Testis (tissue), 3 donors: ENCODE data around the gene KLHL3. TPM values are rescaled to one million over a fixed set of nuclear protein-coding genes. Genes with fewer than 3 reads are reported as not detected.

ENCODE experiments used
- DNase-seq: peaks from one replicate; pipeline ENCODE4 v3.0.0-alpha.2; 2019
- H3K27ac ChIP-seq, 2 donors: fragments of 200-600 bp; sonication (generic); one replicate each; pipeline ENCODE4 v1.5.1; 2019
- H3K27me3 ChIP-seq: fragments of 200-600 bp; sonication (generic); one replicate; pipeline ENCODE4 v1.5.1; 2019
- H3K36me3 ChIP-seq: fragments of 200-600 bp; sonication (generic); one replicate; pipeline ENCODE4 v1.5.1; 2017; ENCODE audit warnings: low read depth; ENCODE audit errors: missing control alignments
- H3K4me1 ChIP-seq: fragments of 200-600 bp; sonication (generic); one replicate; pipeline ENCODE4 v1.5.1; 2019
- H3K4me3 ChIP-seq, 2 donors: fragments of 200-600 bp; sonication (generic); one replicate each; pipeline ENCODE4 v1.5.1; 2017 to 2019
- H3K9me3 ChIP-seq: fragments of 200-600 bp; sonication (generic); one replicate; pipeline ENCODE4 v1.5.1; 2017
- POLR2A ChIP-seq: fragments of 450-650 bp; IDR thresholded peaks from one replicate; pipeline ENCODE4 v1.6.1; 2017; ENCODE audit warnings: antibody characterized with exemption, mild to moderate bottlenecking, moderate library complexity
- WGBS, 2 donors: methylation state at CpG; one replicate each; pipeline ENCODE4 v1.1.5; 2018; 5-methylcytosine and 5-hydroxymethylcytosine counted together
- intact Hi-C: fragments of 100-400 bp; cut with DNase I; formaldehyde crosslinking; loops from one replicate; pipeline ENCODE4 v1.15.1; 2023; ENCODE audit warnings: low total_unique reads
- polyA plus RNA-seq: library from polyadenylated mRNA; stranded (reverse); fragments of 350-450 nt; fragmentation: Illumina TruSeq; extraction: RNeasy Lipid Tissue Mini Kit (QIAGEN cat#74804); gene quantifications from one replicate; pipeline ENCODE4 v1.2.3, GENCODE V29; 2014; ENCODE audit warnings: low read depth, low replicate concordance; ENCODE audit not compliant: insufficient read depth
- total RNA-seq, 2 donors: library from RNA; depleted of rRNA; stranded (reverse); fragments of >200 nt; gene quantifications; one replicate each; pipeline ENCODE4 v1.2.3, GENCODE V29; 2016
- TF ChIP-seq, protein P1 (sequence below), 3 experiments: fragments of 450-650 bp in 2 of 3; fragments of 200-600 bp in 1 of 3; sonication (generic) in 1 of 3; IDR thresholded peaks; one replicate each; pipeline ENCODE4 v1.5.1; 2016 to 2019; ENCODE audit warnings: antibody characterized with exemption in 3 of 3, mild to moderate bottlenecking in 2 of 3, moderate library complexity in 1 of 3

The KLHL3 gene
- total and polyA plus RNA-seq, 3 donors from 2014 or later, result 13.7 to 35.0 (median 26.2) TPM

DNA sequence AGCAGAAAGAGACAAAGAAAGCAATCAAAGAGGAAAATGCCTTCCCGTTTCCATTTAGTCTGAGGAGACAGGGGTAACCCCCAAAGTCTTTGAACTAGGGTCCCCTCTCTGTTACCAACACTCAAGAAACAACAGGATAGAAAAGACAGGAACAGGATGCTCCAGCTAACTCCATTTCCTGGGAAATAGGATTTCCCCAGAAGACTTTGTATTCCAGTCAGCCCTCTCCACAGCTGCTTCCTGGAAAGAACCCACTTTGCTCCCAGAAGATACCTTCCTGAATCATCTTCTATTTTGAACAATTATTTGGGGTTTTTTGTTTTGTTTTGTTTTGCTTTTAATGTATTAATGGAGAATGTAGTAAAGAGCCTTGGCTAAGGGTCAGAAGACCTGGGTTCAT lies 56.0 kb downstream of the KLHL3 start:
- no peaks in the 10 kb centered on the region for H3K9me3 ChIP-seq
- no peak for TF ChIP-seq POLR2A
- TF ChIP-seq, protein P1, sequence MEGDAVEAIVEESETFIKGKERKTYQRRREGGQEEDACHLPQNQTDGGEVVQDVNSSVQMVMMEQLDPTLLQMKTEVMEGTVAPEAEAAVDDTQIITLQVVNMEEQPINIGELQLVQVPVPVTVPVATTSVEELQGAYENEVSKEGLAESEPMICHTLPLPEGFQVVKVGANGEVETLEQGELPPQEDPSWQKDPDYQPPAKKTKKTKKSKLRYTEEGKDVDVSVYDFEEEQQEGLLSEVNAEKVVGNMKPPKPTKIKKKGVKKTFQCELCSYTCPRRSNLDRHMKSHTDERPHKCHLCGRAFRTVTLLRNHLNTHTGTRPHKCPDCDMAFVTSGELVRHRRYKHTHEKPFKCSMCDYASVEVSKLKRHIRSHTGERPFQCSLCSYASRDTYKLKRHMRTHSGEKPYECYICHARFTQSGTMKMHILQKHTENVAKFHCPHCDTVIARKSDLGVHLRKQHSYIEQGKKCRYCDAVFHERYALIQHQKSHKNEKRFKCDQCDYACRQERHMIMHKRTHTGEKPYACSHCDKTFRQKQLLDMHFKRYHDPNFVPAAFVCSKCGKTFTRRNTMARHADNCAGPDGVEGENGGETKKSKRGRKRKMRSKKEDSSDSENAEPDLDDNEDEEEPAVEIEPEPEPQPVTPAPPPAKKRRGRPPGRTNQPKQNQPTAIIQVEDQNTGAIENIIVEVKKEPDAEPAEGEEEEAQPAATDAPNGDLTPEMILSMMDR (IDR thresholded peaks at IDR 0.05), result no peak
- no peaks in the 10 kb centered on the region for H3K36me3 ChIP-seq
- DNase-seq, result no peak
- H3K27me3 ChIP-seq, result no peaks in the 10 kb centered on the region
- 64 to 89% methylated on average over 1 of the region's 1 CpG for WGBS, 2 donors
- no peak overlapping the region for H3K4me3 ChIP-seq
- H3K27ac ChIP-seq, result no peak overlapping the region
- intact Hi-C loops, result no loop called here
- no peaks in the 10 kb centered on the region for H3K4me1 ChIP-seq

DNA sequence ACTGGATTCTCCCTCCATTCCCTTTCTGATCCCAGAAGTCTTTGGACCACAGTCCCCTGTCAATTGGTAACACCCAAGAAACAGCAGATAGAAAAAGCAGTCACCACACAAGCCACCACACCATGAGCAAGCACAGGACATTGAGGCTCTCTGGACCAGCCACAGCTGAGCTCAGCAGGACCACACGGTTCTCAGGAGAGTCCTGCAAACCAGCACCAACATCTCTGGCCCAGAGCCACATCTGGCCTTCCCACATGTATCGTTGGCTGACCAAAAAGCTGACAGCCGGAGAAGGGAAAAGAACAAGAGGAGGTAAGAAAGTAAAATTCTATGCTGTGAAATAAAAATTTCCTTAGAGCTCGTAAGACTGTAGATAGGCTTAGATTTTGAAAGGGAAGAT lies 56.7 kb downstream of the KLHL3 start:
- H3K27ac ChIP-seq, result no peak overlapping the region
- WGBS, 2 donors, result 71 to 84% methylated on average over 4 of the region's 4 CpGs
- no peak overlapping the region for H3K4me3 ChIP-seq
- TF ChIP-seq, protein P1 (IDR thresholded peaks at IDR 0.05), result no peak
- no peak for TF ChIP-seq POLR2A
- H3K4me1 ChIP-seq, result no peaks in the 10 kb centered on the region
- no peak for DNase-seq
- H3K9me3 ChIP-seq, result no peaks in the 10 kb centered on the region
- intact Hi-C loops, result no loop called here
- no peaks in the 10 kb centered on the region for H3K27me3 ChIP-seq
- H3K36me3 ChIP-seq, result no peaks in the 10 kb centered on the region

DNA sequence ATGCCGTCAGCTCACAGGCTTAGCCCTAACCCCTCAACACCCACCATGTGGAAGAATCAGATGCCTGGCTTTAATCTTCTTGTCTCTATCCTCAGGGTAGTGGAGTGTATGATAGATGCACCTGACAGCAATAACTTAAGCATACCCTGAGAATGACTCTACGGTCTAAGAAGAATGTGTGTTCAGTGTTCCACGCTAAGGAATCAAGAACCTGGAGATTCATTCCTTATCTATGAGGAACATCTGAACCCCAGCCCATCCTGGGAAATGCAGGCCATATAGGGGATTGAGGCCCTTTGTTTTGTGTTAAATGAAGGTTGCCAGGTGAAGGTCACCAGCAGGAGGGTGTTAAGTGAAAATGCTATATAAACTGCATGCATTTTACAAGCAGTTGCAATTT lies 63.0 kb downstream of the KLHL3 start:
- no peak overlapping the region for H3K27ac ChIP-seq
- H3K9me3 ChIP-seq, result no peaks in the 10 kb centered on the region
- intact Hi-C loops, result no loop called here
- H3K4me1 ChIP-seq, result no peaks in the 10 kb centered on the region
- 78 to 83% methylated on average over 2 to 3 of the region's 3 CpGs for WGBS, 2 donors
- no peaks in the 10 kb centered on the region for H3K27me3 ChIP-seq
- no peaks in the 10 kb centered on the region for H3K36me3 ChIP-seq
- no peak for TF ChIP-seq POLR2A
- TF ChIP-seq, protein P1 (IDR thresholded peaks at IDR 0.05), result no peak
- no peak for DNase-seq
- H3K4me3 ChIP-seq, result no peak overlapping the region

DNA sequence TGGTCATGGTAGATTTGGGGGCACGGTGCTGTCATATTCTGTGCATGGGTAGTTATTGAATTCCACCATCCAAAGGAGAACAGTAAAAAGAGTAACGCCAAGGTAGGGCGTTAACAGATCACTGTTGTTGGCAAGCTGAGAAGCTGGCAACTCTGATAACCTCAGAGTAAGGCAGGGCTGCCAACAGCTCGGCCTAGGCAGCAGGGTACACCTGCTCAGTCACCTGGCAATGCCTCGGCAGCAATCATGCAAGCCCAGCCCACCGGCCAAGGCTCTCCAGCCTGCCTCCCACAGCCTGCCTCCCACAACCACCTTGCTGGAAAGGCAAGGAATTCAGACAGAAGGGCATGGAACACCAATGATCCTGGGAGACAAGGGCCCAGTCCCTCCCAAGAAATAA lies 63.9 kb downstream of the KLHL3 start:
- H3K27ac ChIP-seq, result no peak overlapping the region
- intact Hi-C loops, result no loop called here
- no peaks in the 10 kb centered on the region for H3K27me3 ChIP-seq
- TF ChIP-seq POLR2A, result no peak
- TF ChIP-seq, protein P1 (IDR thresholded peaks at IDR 0.05), result no peak
- H3K4me1 ChIP-seq, result no peaks in the 10 kb centered on the region
- 92 to 97% methylated on average over 6 of the region's 6 CpGs for WGBS, 2 donors
- no peak overlapping the region for H3K4me3 ChIP-seq
- H3K9me3 ChIP-seq, result no peaks in the 10 kb centered on the region
- H3K36me3 ChIP-seq, result no peaks in the 10 kb centered on the region
- no peak for DNase-seq

DNA sequence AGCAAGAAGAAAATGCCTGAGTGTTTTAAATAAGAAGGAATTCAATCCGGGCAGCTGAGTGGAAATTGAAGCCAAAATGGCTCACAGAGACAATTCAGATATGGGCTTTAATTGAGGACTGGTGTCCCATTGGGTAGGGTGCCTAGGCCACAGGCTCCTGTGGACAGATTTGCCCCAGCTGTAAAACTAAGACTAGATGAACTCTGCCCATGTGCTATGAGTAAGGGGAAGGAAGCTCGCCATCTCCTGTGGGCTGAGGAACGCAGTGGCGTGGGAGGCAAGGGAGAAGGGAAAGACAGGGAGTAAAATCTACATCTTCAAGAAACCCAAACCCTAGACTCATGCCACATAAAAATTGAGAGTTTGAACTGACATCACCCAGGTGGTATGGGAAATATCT lies 66.1 kb downstream of the KLHL3 start:
- WGBS, 2 donors, result 97 to 98% methylated on average over 4 of the region's 4 CpGs
- no peak for DNase-seq
- no peaks in the 10 kb centered on the region for H3K27me3 ChIP-seq

More for the DNA sequence above, 66.1 kb downstream of the KLHL3 start:
- Histone ChIP-seq H3K4me1 (peaks cover 10% of the 10 kb centered on the region), H3K9me3 (no peaks in the 10 kb centered on the region), H3K4me3 (no peak overlapping the region), H3K36me3 (no peaks in the 10 kb centered on the region), H3K27ac (no peak overlapping the region)
- intact Hi-C loops, result no loop called here
- TF ChIP-seq POLR2A, result no peak
